22Rv1 (cell line): Measurements from ENCODE around the gene SPECC1L.

Experiments
- ZFX ChIP-seq: fragments of 450-650 bp; IDR thresholded peaks from 2 replicates; pipeline ENCODE4 v1.6.1; 2017; ENCODE audit warnings: antibody characterized with exemption, borderline replicate concordance
- TF ChIP-seq, protein P1 (sequence below): fragments of 450-650 bp; IDR thresholded peaks from 2 replicates; pipeline ENCODE4 v1.5.1; 2017; ENCODE audit warnings: mild to moderate bottlenecking

GRCh38 chr22:24412274-24412673 is 141.6 kb downstream of the SPECC1L start:
- TF ChIP-seq, protein P1, sequence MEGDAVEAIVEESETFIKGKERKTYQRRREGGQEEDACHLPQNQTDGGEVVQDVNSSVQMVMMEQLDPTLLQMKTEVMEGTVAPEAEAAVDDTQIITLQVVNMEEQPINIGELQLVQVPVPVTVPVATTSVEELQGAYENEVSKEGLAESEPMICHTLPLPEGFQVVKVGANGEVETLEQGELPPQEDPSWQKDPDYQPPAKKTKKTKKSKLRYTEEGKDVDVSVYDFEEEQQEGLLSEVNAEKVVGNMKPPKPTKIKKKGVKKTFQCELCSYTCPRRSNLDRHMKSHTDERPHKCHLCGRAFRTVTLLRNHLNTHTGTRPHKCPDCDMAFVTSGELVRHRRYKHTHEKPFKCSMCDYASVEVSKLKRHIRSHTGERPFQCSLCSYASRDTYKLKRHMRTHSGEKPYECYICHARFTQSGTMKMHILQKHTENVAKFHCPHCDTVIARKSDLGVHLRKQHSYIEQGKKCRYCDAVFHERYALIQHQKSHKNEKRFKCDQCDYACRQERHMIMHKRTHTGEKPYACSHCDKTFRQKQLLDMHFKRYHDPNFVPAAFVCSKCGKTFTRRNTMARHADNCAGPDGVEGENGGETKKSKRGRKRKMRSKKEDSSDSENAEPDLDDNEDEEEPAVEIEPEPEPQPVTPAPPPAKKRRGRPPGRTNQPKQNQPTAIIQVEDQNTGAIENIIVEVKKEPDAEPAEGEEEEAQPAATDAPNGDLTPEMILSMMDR: no peak
- TF ChIP-seq ZFX: no peak
